GM19452 (cell line): Measurements from ENCODE around the gene MEST.
"Not testable (repeated sequence)": the region's sequence is repeated elsewhere in the genome, so short reads cannot be mapped to it uniquely, and the experiment has no call there.

Experiments used
- ATAC-seq: cut with Tn5 transposase; IDR thresholded peaks from one replicate; pipeline ENCODE4 v1.9.1; 2021; ENCODE audit not compliant: unreplicated experiment

MEST gene

GRCh38 chr7:130491841-130492522 lies at the start of gene MEST:
MEST (plus strand) TSS chr7:130492085; CDS start chr7:130492314, 229 bp downstream.
- no peak for ATAC-seq

GRCh38 chr7:130442601-130443000 lies 49.3 kb upstream of the MEST start:
- ATAC-seq, result no peak

- ATAC-seq, result no peak
Observed at GRCh38 chr7:130444234-130444633, 47.7 kb upstream of the MEST start.

GRCh38 chr7:130444751-130445407 lies 47.0 kb upstream of the MEST start:
- ATAC-seq, result no peak

- ATAC-seq, result no peak
Observed at GRCh38 chr7:130446259-130446658, 45.6 kb upstream of the MEST start.

- ATAC-seq, result not testable (repeated sequence)
Observed at GRCh38 chr7:130451344-130451743, 40.5 kb upstream of the MEST start.

- ATAC-seq, result no peak
Observed at GRCh38 chr7:130452951-130453350, 38.9 kb upstream of the MEST start.

GRCh38 chr7:130454959-130455358 lies 36.9 kb upstream of the MEST start:
- no peak for ATAC-seq

GRCh38 chr7:130458257-130458656 lies 33.6 kb upstream of the MEST start:
- ATAC-seq, result no peak

GRCh38 chr7:130461272-130461671 lies 30.6 kb upstream of the MEST start:
- ATAC-seq, result no peak

- no peak for ATAC-seq
Observed at GRCh38 chr7:130463553-130464434, 28.1 kb upstream of the MEST start.

GRCh38 chr7:130468612-130469011 lies 23.3 kb upstream of the MEST start:
- ATAC-seq, result no peak

- ATAC-seq, result no peak
Observed at GRCh38 chr7:130471974-130472373, 19.9 kb upstream of the MEST start.

GRCh38 chr7:130473289-130473688 lies 18.6 kb upstream of the MEST start:
- no peak for ATAC-seq

- ATAC-seq, result no peak
Observed at GRCh38 chr7:130473876-130474275, 18.0 kb upstream of the MEST start.

- ATAC-seq, result no peak
Observed at GRCh38 chr7:130475776-130476175, 16.1 kb upstream of the MEST start.

- ATAC-seq, result no peak
Observed at GRCh38 chr7:130476297-130477150, 15.4 kb upstream of the MEST start.

GRCh38 chr7:130478991-130479390 lies 12.9 kb upstream of the MEST start:
- no peak for ATAC-seq

GRCh38 chr7:130479716-130480400 lies 12.0 kb upstream of the MEST start:
- no peak for ATAC-seq

GRCh38 chr7:130481898-130482297 lies 10.0 kb upstream of the MEST start:
- no peak for ATAC-seq
